Measurements from ENCODE around the gene SCAMP3. TPM values are rescaled to one million over a fixed set of nuclear protein-coding genes. Genes with fewer than 3 reads are reported as not detected.
"Not testable (repeated sequence)": the region's sequence is repeated elsewhere in the genome, so short reads cannot be mapped to it uniquely, and the experiment has no call there.

Gene SCAMP3
- total RNA-seq, 1 donor = 41.3 TPM

GRCh38 chr1:155211381-155212050 lies 50.6 kb downstream of the SCAMP3 start:
- not testable (repeated sequence) for H4K20me1 ChIP-seq (ENCODE audit: insufficient read depth, low read length); H3K27me3 ChIP-seq (ENCODE audit: insufficient read depth, low read length); H3K79me2 ChIP-seq (ENCODE audit: insufficient read depth, low read length); H3K4me2 ChIP-seq (ENCODE audit: insufficient read depth, low read length); H3K4me3 ChIP-seq (ENCODE audit: insufficient read depth, low read length); H2AFZ ChIP-seq (ENCODE audit: low read length); H3K9me3 ChIP-seq (ENCODE audit: low read depth, low read length)
- Histone ChIP-seq H3K4me1 (ENCODE audit: insufficient read depth, low read length) (peaks cover 27% of the 10 kb centered on the region), H3K27ac (ENCODE audit: low read depth, low read length) (peak overlapping the region; percentile 17), H3K36me3 (ENCODE audit: insufficient read depth, low read length) (peaks cover 13% of the 10 kb centered on the region)
- DNase-seq (ENCODE audit: insufficient read length, low spot score, missing footprints) = peak; percentile 8

GRCh38 chr1:155210314-155211104 lies 51.7 kb downstream of the SCAMP3 start:
- H3K4me1 ChIP-seq (ENCODE audit: insufficient read depth, low read length) = peaks cover 27% of the 10 kb centered on the region
- peaks cover 13% of the 10 kb centered on the region for H3K79me2 ChIP-seq (ENCODE audit: insufficient read depth, low read length)
- no peak overlapping the region for H3K4me2 ChIP-seq (ENCODE audit: insufficient read depth, low read length)
- H3K9me3 ChIP-seq (ENCODE audit: low read depth, low read length) = no peaks in the 10 kb centered on the region
- no peak overlapping the region for H3K4me3 ChIP-seq (ENCODE audit: insufficient read depth, low read length)
- peaks cover 17% of the 10 kb centered on the region for H3K36me3 ChIP-seq (ENCODE audit: insufficient read depth, low read length)
- no peaks in the 10 kb centered on the region for H3K27me3 ChIP-seq (ENCODE audit: insufficient read depth, low read length)
- no peak overlapping the region for H2AFZ ChIP-seq (ENCODE audit: low read length)
- no peak for TF ChIP-seq CTCF (IDR thresholded peaks at IDR 0.05; ENCODE audit: extremely low read depth, low read depth, low read length)
- DNase-seq (ENCODE audit: insufficient read length, low spot score, missing footprints) = peak; percentile 54
- H3K27ac ChIP-seq (ENCODE audit: low read depth, low read length) = no peak overlapping the region
- no peaks in the 10 kb centered on the region for H4K20me1 ChIP-seq (ENCODE audit: insufficient read depth, low read length)

- Histone ChIP-seq H3K27ac (ENCODE audit: low read depth, low read length) (peak overlapping the region; percentile 94), H3K4me1 (ENCODE audit: insufficient read depth, low read length) (peaks cover 27% of the 10 kb centered on the region), H3K79me2 (ENCODE audit: insufficient read depth, low read length) (peaks cover 13% of the 10 kb centered on the region), H3K4me2 (ENCODE audit: insufficient read depth, low read length) (peak overlapping the region; percentile 100), H2AFZ (ENCODE audit: low read length) (peak overlapping the region; percentile 86), H3K36me3 (ENCODE audit: insufficient read depth, low read length) (peaks cover 17% of the 10 kb centered on the region), H3K9me3 (ENCODE audit: low read depth, low read length) (no peaks in the 10 kb centered on the region), H3K4me3 (ENCODE audit: insufficient read depth, low read length) (peak overlapping the region; percentile 95), H3K27me3 (ENCODE audit: insufficient read depth, low read length) (no peaks in the 10 kb centered on the region), H4K20me1 (ENCODE audit: insufficient read depth, low read length) (no peaks in the 10 kb centered on the region)
- DNase-seq (ENCODE audit: insufficient read length, low spot score, missing footprints) = peak; percentile 26
- TF ChIP-seq CTCF (IDR thresholded peaks at IDR 0.05; ENCODE audit: extremely low read depth, low read depth, low read length) = no peak
Observed at GRCh38 chr1:155209312-155209721, 52.8 kb downstream of the SCAMP3 start.

GRCh38 chr1:155208541-155209311 lies 53.4 kb downstream of the SCAMP3 start, which contains the start of gene MTX1:
TSS of gene MTX1 (plus strand) at chr1:155208695. CDS start at chr1:155208805, 110 bp downstream.
- TF ChIP-seq CTCF (IDR thresholded peaks at IDR 0.05; ENCODE audit: extremely low read depth, low read depth, low read length) = no peak
- peak; percentile 98 for DNase-seq (ENCODE audit: insufficient read length, low spot score, missing footprints)
- Histone ChIP-seq H3K36me3 (ENCODE audit: insufficient read depth, low read length) (peaks cover 17% of the 10 kb centered on the region), H3K27me3 (ENCODE audit: insufficient read depth, low read length) (no peaks in the 10 kb centered on the region), H3K27ac (ENCODE audit: low read depth, low read length) (peak within 1 kb of the TSS; percentile 94), H3K79me2 (ENCODE audit: insufficient read depth, low read length) (peaks cover 13% of the 10 kb centered on the region), H3K9me3 (ENCODE audit: low read depth, low read length) (no peaks in the 10 kb centered on the region), H4K20me1 (ENCODE audit: insufficient read depth, low read length) (no peaks in the 10 kb centered on the region), H3K4me2 (ENCODE audit: insufficient read depth, low read length) (peak within 1 kb of the TSS; percentile 100), H3K4me1 (ENCODE audit: insufficient read depth, low read length) (peaks cover 27% of the 10 kb centered on the region), H3K4me3 (ENCODE audit: insufficient read depth, low read length) (peak within 1 kb of the TSS; percentile 95), H2AFZ (ENCODE audit: low read length) (peak within 1 kb of the TSS; percentile 86)

All from osteoblast (primary cell).